Mesendoderm (in vitro differentiated cells): ENCODE measurements around the gene STEAP4.

Experiments used
- DNase-seq: peaks from one replicate; pipeline ENCODE4 v3.0.0; 2013
- H2AK5ac ChIP-seq: 2 replicates; pipeline ENCODE4 v1.6.1; 2013; ENCODE audit warnings: low read length, inconsistent platforms
- H2BK120ac ChIP-seq: 2 replicates; pipeline ENCODE4 v1.6.1; 2013; ENCODE audit warnings: low read depth, mild to moderate bottlenecking, low read length, moderate library complexity, mixed read lengths
- H2BK15ac ChIP-seq: replicated peaks from 2 replicates; pipeline ENCODE4 v1.6.1; 2013; ENCODE audit warnings: low read depth, mild to moderate bottlenecking, moderate library complexity
- H2BK5ac ChIP-seq: 2 replicates; pipeline ENCODE4 v1.6.1; 2013; ENCODE audit warnings: low read length, inconsistent platforms
- H3K18ac ChIP-seq: 2 replicates; pipeline ENCODE4 v1.6.1; 2013; ENCODE audit warnings: mild to moderate bottlenecking, low read length, mixed read lengths
- H3K23ac ChIP-seq: one replicate; pipeline ENCODE4 v1.6.1; 2013; ENCODE audit warnings: low read length
- H3K27ac ChIP-seq: 2 replicates; pipeline ENCODE4 v1.5.1; 2013; ENCODE audit warnings: low read depth, mild to moderate bottlenecking, inconsistent platforms, low read length, moderate library complexity
- H3K27me3 ChIP-seq: 2 replicates; pipeline ENCODE4 v1.6.1; 2013; ENCODE audit warnings: low read length, control low read depth, mild to moderate bottlenecking, inconsistent platforms; ENCODE audit not compliant: insufficient read depth, poor library complexity
- H3K36me3 ChIP-seq: 2 replicates; pipeline ENCODE4 v1.6.1; 2013; ENCODE audit warnings: low read length, inconsistent platforms; ENCODE audit not compliant: control insufficient read depth, insufficient read depth
- H3K4ac ChIP-seq: one replicate; pipeline ENCODE4 v1.6.1; 2013; ENCODE audit warnings: low read depth, mild to moderate bottlenecking, low read length, moderate library complexity
- H3K4me1 ChIP-seq: 2 replicates; pipeline ENCODE4 v1.6.1; 2013; ENCODE audit warnings: low read depth, low read length, inconsistent platforms; ENCODE audit not compliant: control insufficient read depth
- H3K4me2 ChIP-seq: 2 replicates; pipeline ENCODE4 v1.6.1; 2013; ENCODE audit warnings: low read length
- H3K4me3 ChIP-seq: 2 replicates; pipeline ENCODE4 v1.5.1; 2013; ENCODE audit warnings: mild to moderate bottlenecking, low read length
- H3K56ac ChIP-seq: one replicate; pipeline ENCODE4 v1.6.1; 2013; ENCODE audit warnings: low read length
- H3K79me1 ChIP-seq: 2 replicates; pipeline ENCODE4 v1.6.1; 2013; ENCODE audit warnings: low read length, inconsistent platforms
- H3K79me2 ChIP-seq: 2 replicates; pipeline ENCODE4 v1.6.1; 2013; ENCODE audit warnings: mild to moderate bottlenecking, low read length; ENCODE audit not compliant: control insufficient read depth, insufficient read depth
- H3K9ac ChIP-seq: 2 replicates; pipeline ENCODE4 v1.6.1; 2013; ENCODE audit warnings: low read length, inconsistent platforms
- H4K5ac ChIP-seq: one replicate; pipeline ENCODE4 v1.6.1; 2013; ENCODE audit warnings: low read length
- H4K8ac ChIP-seq: one replicate; pipeline ENCODE4 v1.6.1; 2013; ENCODE audit warnings: low read depth, mild to moderate bottlenecking, control low read depth, low read length, moderate library complexity
- WGBS: extraction: QIAGEN DNeasy Blood & Tissue Kit; methylation state at CpG from one replicate; pipeline ENCODE4 v1.1.7; 2013; ENCODE audit warnings: low lambda C conversion rate, missing lambda C conversion rate; ENCODE audit not compliant: insufficient coverage; ENCODE audit errors: extremely low coverage; 5-methylcytosine and 5-hydroxymethylcytosine counted together

STEAP4 gene

DNA sequence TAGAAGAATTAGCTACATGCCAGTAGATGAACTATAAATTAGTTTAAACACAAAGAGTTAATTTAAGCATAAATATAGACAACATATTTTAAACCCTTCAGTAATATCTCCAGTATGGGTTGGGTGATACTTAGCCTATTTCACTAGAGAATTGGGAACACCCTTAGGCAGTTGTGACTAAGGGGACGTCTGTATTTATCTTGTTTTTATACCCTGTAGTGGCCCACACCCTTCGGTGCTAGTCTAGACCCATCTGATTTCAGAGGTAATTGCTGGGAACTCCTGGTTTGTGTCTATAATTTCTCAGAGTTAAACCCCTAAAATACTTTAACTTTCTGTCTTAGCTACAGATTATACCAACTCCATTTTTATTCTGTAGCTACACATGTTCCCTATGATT, 11.5 kb upstream of the STEAP4 start:
- H3K56ac ChIP-seq = no peak overlapping the region
- H2BK15ac ChIP-seq = no peak overlapping the region
- H3K27ac ChIP-seq = no peak overlapping the region
- no peak overlapping the region for H2BK5ac ChIP-seq
- no peak overlapping the region for H4K8ac ChIP-seq
- H3K9ac ChIP-seq = no peak overlapping the region
- no peak overlapping the region for H3K4me2 ChIP-seq
- H3K79me2 ChIP-seq = no peaks in the 10 kb centered on the region
- no peaks in the 10 kb centered on the region for H3K36me3 ChIP-seq
- H3K4me1 ChIP-seq = no peaks in the 10 kb centered on the region
- no peak overlapping the region for H2AK5ac ChIP-seq
- no peaks in the 10 kb centered on the region for H3K79me1 ChIP-seq
- no peak overlapping the region for H3K23ac ChIP-seq
- no peaks in the 10 kb centered on the region for H3K27me3 ChIP-seq
- H3K4ac ChIP-seq = no peak overlapping the region
- H3K18ac ChIP-seq = no peak overlapping the region
- H3K4me3 ChIP-seq = no peak overlapping the region
- no CpG with 5 or more reads among the region's 2 CpGs for WGBS
- no peak for DNase-seq
- no peak overlapping the region for H4K5ac ChIP-seq
- H2BK120ac ChIP-seq = no peak overlapping the region

DNA sequence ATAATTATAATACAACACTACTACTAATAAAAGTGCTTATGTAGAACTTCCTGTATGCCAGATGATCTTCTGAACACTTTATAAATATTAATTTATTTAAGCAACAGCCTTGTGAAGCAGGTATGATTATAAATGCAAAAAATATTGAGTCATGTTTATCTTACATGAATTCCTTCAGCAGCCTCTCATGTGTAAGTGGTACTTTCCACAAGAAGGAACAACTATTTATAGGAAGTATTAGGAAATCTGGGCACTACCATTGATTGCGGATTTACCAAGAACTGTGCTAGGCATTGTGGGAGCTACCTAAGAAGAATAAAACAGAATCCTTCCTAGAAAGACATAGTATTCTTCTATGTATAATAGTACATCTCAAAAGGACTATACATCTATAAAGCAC, 10.7 kb upstream of the STEAP4 start:
- Histone ChIP-seq H3K4me3 (no peak overlapping the region), H3K36me3 (no peaks in the 10 kb centered on the region), H3K79me2 (no peaks in the 10 kb centered on the region), H2BK5ac (no peak overlapping the region), H4K5ac (no peak overlapping the region), H3K27me3 (no peaks in the 10 kb centered on the region), H2BK15ac (no peak overlapping the region), H3K18ac (no peak overlapping the region), H3K4me2 (no peak overlapping the region), H2AK5ac (no peak overlapping the region), H3K56ac (no peak overlapping the region), H3K79me1 (no peaks in the 10 kb centered on the region), H2BK120ac (no peak overlapping the region), H4K8ac (no peak overlapping the region), H3K4me1 (no peaks in the 10 kb centered on the region), H3K4ac (no peak overlapping the region), H3K23ac (no peak overlapping the region), H3K9ac (no peak overlapping the region), H3K27ac (no peak overlapping the region)
- no CpG with 5 or more reads among the region's 1 CpG for WGBS
- no peak for DNase-seq

DNA sequence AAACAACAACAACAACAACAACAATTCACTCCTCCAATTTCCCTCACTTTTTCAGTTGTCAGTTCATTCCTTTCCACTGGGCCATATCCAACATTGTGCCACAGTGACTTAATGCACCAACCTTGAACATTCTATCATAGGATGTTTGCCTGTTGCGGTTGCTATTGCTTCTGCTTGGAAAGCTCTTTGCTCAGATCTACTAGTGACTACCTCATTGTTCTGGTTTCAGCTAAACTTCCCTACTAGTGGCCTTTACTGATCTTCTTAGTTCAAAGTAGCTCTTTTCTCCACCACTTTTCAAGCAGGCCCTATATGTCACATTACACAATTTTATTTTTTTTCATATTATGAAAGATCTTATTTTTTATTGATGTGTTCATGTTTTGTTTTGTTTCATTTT, 9.8 kb upstream of the STEAP4 start:
- DNase-seq = no peak
- Histone ChIP-seq H3K36me3 (no peaks in the 10 kb centered on the region), H3K56ac (no peak overlapping the region), H3K27me3 (no peaks in the 10 kb centered on the region), H3K4me3 (no peak overlapping the region), H3K18ac (no peak overlapping the region), H3K4ac (no peak overlapping the region), H4K5ac (no peak overlapping the region), H3K4me2 (no peak overlapping the region), H3K9ac (no peak overlapping the region), H2BK5ac (no peak overlapping the region), H3K23ac (no peak overlapping the region), H3K79me1 (no peaks in the 10 kb centered on the region), H4K8ac (no peak overlapping the region), H2AK5ac (no peak overlapping the region), H2BK120ac (no peak overlapping the region), H3K27ac (no peak overlapping the region), H3K4me1 (no peaks in the 10 kb centered on the region), H2BK15ac (no peak overlapping the region), H3K79me2 (no peaks in the 10 kb centered on the region)
- no CpG with 5 or more reads among the region's 1 CpG for WGBS

DNA sequence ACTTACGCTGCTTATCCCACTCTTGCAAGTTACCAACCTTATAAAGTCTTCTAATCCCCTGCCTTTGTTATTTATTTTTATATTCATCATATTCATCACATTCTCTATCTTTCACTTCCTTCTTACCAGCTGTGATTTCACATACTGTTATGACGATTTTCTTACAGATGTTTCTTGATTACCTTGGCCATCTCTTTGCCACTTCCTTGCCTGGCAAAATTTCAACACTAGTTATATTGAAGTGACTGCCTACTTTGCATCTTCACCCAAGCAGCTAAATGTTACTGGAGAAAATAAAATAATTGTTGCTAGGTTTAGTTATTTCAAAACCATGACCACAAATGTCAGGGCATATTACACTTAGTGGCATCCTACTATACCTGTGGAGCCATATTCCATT, 8.8 kb upstream of the STEAP4 start:
- Histone ChIP-seq H3K9ac (no peak overlapping the region), H3K18ac (no peak overlapping the region)
- WGBS = no CpG with 5 or more reads among the region's 2 CpGs

DNA sequence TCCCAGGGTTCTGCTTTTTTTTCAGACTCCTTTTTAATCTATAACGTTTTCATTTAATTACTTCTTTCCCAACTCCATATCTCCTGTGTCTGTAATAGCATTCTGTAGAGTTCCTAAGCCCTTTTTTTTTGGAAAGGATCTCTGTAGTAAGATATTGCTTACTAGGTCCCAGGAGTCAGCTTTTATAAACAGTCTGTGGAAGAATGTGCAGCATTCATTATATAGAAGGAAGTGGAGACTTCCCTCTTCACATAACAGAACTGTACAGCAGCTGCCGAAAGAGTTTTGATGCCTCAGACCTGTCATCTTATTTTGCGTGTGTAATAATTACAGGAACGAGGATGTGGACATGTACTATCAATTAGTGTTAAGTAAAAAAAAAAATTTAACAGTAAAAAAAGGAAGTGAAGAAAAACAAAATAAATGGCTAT, 7.4 kb upstream of the STEAP4 start:
- Histone ChIP-seq H3K4me3 (no peak overlapping the region), H2BK5ac (no peak overlapping the region), H3K36me3 (no peaks in the 10 kb centered on the region), H3K4me1 (no peaks in the 10 kb centered on the region), H3K56ac (no peak overlapping the region), H3K79me1 (no peaks in the 10 kb centered on the region), H3K27me3 (no peaks in the 10 kb centered on the region), H3K79me2 (no peaks in the 10 kb centered on the region), H2AK5ac (no peak overlapping the region), H3K4ac (no peak overlapping the region), H3K23ac (no peak overlapping the region), H2BK120ac (no peak overlapping the region), H4K5ac (no peak overlapping the region), H4K8ac (no peak overlapping the region), H3K9ac (no peak overlapping the region), H3K18ac (no peak overlapping the region), H2BK15ac (no peak overlapping the region), H3K4me2 (no peak overlapping the region), H3K27ac (no peak overlapping the region)
- DNase-seq = no peak
- WGBS = no CpG with 5 or more reads among the region's 4 CpGs

More for the DNA sequence above, 8.8 kb upstream of the STEAP4 start:
- Histone ChIP-seq H2BK5ac (no peak overlapping the region), H2BK15ac (no peak overlapping the region), H3K79me2 (no peaks in the 10 kb centered on the region), H4K5ac (no peak overlapping the region), H3K79me1 (no peaks in the 10 kb centered on the region), H2BK120ac (no peak overlapping the region), H3K23ac (no peak overlapping the region), H3K4ac (no peak overlapping the region), H3K4me3 (no peak overlapping the region), H3K56ac (no peak overlapping the region), H4K8ac (no peak overlapping the region), H2AK5ac (no peak overlapping the region), H3K4me2 (no peak overlapping the region), H3K27me3 (no peaks in the 10 kb centered on the region), H3K4me1 (no peaks in the 10 kb centered on the region), H3K36me3 (no peaks in the 10 kb centered on the region), H3K27ac (no peak overlapping the region)
- no peak for DNase-seq

DNA sequence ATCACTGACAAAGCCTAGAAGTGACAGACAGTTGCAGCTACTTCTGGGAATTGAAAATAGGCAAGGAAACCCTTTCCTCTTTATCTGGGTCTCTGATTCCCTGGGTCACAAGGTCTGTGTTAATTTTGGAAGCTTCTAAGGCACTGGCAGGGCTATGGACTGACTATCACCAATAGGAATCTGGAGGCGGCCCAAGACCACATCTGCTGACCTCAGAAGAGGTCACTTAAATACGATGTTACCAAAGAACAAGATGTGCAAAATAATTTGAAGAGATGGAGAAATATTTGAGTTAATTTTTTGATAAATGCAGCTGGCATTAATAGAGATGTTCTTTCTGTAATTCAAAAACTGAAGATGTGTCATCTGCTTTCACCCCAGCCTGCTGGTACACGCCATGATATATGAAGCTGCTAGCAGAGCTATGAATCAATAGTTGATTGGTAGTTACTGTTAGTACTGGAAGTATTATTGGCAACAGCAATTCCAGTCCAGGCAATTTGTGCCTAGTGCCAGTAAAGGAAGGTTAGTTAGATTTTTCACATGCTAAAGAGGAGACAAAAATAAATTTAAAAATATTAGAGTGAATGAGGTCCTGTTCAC, 5.5 kb upstream of the STEAP4 start:
- Histone ChIP-seq H4K8ac (no peak overlapping the region), H3K27ac (no peak overlapping the region), H3K4me2 (no peak overlapping the region), H2BK120ac (no peak overlapping the region), H3K4me3 (no peak overlapping the region), H3K9ac (no peak overlapping the region), H3K18ac (no peak overlapping the region), H4K5ac (no peak overlapping the region), H3K79me2 (no peaks in the 10 kb centered on the region), H3K79me1 (no peaks in the 10 kb centered on the region), H2BK15ac (no peak overlapping the region), H3K56ac (no peak overlapping the region), H3K4ac (no peak overlapping the region), H3K36me3 (no peaks in the 10 kb centered on the region), H3K4me1 (no peaks in the 10 kb centered on the region), H2BK5ac (no peak overlapping the region), H3K23ac (no peak overlapping the region), H2AK5ac (no peak overlapping the region), H3K27me3 (no peaks in the 10 kb centered on the region)
- DNase-seq = no peak
- WGBS = no CpG with 5 or more reads among the region's 3 CpGs
